PC-9 (cell line): Measurements from ENCODE around the gene DLX4.

Source experiments
- EZH2 ChIP-seq: fragments of 200-600 bp; sonication (generic); IDR thresholded peaks from 2 replicates; pipeline ENCODE4 v1.8.0; 2017; ENCODE audit warnings: antibody characterized with exemption, low read depth
- TF ChIP-seq, protein P1 (sequence below): fragments of 200-600 bp; sonication (generic); conservative IDR thresholded peaks from 2 replicates; pipeline ENCODE4 v1.6.1; 2017; ENCODE audit warnings: mixed run types, antibody characterized with exemption, mild to moderate bottlenecking, moderate library complexity

DNA sequence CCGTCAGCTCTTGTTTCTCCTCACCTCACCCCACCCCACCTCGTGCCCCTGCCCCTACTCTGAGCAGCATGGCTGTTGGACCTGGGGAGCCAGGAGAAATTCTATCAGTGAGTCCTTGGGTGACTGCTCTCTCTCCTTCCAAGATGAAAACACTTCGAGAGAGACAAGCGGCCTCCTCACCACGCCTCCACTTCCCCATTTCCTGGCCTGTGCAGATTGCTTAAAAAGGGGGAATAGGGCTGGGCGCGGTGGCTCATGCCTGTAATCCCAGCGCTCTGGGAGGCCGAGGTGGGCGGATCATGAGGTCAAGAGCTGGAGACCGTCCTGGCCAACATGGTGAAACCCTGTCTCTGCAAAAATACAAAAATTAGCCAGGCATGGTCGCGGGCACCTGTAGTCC lies 9.5 kb downstream of the DLX4 start:
- TF ChIP-seq, protein P1, sequence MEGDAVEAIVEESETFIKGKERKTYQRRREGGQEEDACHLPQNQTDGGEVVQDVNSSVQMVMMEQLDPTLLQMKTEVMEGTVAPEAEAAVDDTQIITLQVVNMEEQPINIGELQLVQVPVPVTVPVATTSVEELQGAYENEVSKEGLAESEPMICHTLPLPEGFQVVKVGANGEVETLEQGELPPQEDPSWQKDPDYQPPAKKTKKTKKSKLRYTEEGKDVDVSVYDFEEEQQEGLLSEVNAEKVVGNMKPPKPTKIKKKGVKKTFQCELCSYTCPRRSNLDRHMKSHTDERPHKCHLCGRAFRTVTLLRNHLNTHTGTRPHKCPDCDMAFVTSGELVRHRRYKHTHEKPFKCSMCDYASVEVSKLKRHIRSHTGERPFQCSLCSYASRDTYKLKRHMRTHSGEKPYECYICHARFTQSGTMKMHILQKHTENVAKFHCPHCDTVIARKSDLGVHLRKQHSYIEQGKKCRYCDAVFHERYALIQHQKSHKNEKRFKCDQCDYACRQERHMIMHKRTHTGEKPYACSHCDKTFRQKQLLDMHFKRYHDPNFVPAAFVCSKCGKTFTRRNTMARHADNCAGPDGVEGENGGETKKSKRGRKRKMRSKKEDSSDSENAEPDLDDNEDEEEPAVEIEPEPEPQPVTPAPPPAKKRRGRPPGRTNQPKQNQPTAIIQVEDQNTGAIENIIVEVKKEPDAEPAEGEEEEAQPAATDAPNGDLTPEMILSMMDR = no peak
- no peak for TF ChIP-seq EZH2
